D341Med (cell line): Measurements from ENCODE around the gene COLQ.

Source experiments
- DNase-seq: peaks from one replicate; pipeline ENCODE4 v3.0.0; 2012; ENCODE audit warnings: low spot score

COLQ gene

GRCh38 chr3:15454965-15455364, 66.5 kb downstream of the COLQ start:
- no peak for DNase-seq

- no peak for DNase-seq
Measured at GRCh38 chr3:15453991-15454625, 67.4 kb downstream of the COLQ start.

- DNase-seq, result no peak
Measured at GRCh38 chr3:15453501-15453900, 68.0 kb downstream of the COLQ start.

- DNase-seq, result no peak
Measured at GRCh38 chr3:15452961-15453360, 68.5 kb downstream of the COLQ start.

GRCh38 chr3:15452156-15452555, 69.3 kb downstream of the COLQ start:
- no peak for DNase-seq

GRCh38 chr3:15451216-15452113, 70.0 kb downstream of the COLQ start:
- no peak for DNase-seq

- no peak for DNase-seq
Measured at GRCh38 chr3:15450438-15451215, 70.9 kb downstream of the COLQ start.

GRCh38 chr3:15449489-15450224, 71.8 kb downstream of the COLQ start:
- no peak for DNase-seq

GRCh38 chr3:15443826-15444524, 77.5 kb downstream of the COLQ start:
- no peak for DNase-seq

- no peak for DNase-seq
Measured at GRCh38 chr3:15440891-15441290, 80.6 kb downstream of the COLQ start.

GRCh38 chr3:15439476-15439875, 82.0 kb downstream of the COLQ start:
- no peak for DNase-seq

- no peak for DNase-seq
Measured at GRCh38 chr3:15438983-15439382, 82.5 kb downstream of the COLQ start.

GRCh38 chr3:15436246-15436645, 85.3 kb downstream of the COLQ start:
- no peak for DNase-seq

GRCh38 chr3:15434756-15435155, 86.8 kb downstream of the COLQ start:
- DNase-seq, result no peak

GRCh38 chr3:15433531-15433930, 88.0 kb downstream of the COLQ start:
- DNase-seq, result no peak

- no peak for DNase-seq
Measured at GRCh38 chr3:15431256-15431837, 90.2 kb downstream of the COLQ start.

GRCh38 chr3:15430624-15431023, 90.9 kb downstream of the COLQ start:
- DNase-seq, result no peak

GRCh38 chr3:15429080-15429479, 92.4 kb downstream of the COLQ start:
- DNase-seq, result no peak

- DNase-seq, result no peak
Measured at GRCh38 chr3:15428539-15428938, 93.0 kb downstream of the COLQ start.

- DNase-seq, result no peak
Measured at GRCh38 chr3:15427981-15428380, 93.5 kb downstream of the COLQ start.
